GM18508 (cell line): ENCODE results near the gene LRRN2.
"Not testable (repeated sequence)": the region's sequence is repeated elsewhere in the genome, so short reads cannot be mapped to it uniquely, and the experiment has no call there.

ENCODE experiments used
- ATAC-seq: cut with Tn5 transposase; IDR thresholded peaks from one replicate; pipeline ENCODE4 v1.9.1; 2021; ENCODE audit warnings: moderate number of reproducible peaks; ENCODE audit not compliant: insufficient read depth, unreplicated experiment

The LRRN2 gene

DNA sequence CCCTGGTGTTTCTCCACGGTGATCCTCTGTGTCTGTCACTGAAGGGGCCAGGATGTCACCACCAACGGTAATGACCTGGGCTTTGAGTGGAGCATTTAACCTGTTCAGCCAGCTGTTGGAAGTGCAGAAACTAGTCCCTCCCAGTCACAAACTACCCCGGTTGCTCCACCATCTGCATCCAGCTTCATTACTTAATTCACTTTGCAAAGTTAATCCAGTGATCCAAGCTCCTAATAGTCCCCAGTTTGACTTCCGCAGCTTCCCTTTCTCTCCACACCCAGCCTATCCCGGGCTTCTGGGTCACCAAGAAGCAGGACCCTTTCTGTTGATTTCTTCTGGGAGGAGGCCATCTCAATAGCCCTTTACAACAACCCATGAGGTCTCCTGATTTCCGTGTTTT lies 105.9 kb downstream of the LRRN2 start:
- ATAC-seq = no peak

DNA sequence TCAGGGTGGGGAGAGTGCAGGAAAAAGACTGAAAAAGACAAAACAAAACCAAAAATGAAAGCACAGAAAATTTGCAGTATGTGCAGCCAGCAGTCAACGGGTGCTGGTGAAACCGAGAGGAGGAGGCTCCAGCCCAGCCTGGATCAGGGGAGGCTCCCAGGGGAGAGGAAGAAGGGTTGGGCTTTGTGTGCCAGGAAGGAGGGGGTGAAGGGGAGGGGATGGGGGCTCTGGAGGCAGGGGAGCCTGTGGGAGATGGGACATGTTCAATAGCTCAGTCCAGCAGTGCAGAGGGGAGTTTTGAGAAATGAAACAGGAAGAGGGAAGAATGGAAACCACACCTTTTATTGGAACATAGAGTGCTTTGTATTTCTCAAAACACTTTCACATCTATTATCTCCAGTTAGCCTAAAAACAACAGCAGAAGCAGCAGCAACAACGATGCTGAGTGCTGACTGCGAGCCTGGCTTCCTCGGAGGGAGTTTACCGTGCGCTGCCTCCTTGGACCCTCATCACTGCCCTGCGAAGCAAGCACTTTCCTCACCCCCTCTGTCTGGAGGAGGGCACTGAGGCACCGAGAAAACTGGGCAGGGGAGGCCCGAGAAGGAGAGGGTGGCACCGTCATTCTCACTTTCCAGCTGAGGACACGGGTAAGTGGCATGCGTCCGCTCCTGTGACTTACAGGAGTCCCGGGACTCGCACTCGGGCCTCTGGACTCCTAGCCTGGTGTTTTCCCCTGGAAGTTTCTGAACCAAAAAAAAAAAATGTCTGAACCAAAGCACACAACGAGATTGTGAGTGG lies 106.5 kb downstream of the LRRN2 start:
- ATAC-seq = no peak

DNA sequence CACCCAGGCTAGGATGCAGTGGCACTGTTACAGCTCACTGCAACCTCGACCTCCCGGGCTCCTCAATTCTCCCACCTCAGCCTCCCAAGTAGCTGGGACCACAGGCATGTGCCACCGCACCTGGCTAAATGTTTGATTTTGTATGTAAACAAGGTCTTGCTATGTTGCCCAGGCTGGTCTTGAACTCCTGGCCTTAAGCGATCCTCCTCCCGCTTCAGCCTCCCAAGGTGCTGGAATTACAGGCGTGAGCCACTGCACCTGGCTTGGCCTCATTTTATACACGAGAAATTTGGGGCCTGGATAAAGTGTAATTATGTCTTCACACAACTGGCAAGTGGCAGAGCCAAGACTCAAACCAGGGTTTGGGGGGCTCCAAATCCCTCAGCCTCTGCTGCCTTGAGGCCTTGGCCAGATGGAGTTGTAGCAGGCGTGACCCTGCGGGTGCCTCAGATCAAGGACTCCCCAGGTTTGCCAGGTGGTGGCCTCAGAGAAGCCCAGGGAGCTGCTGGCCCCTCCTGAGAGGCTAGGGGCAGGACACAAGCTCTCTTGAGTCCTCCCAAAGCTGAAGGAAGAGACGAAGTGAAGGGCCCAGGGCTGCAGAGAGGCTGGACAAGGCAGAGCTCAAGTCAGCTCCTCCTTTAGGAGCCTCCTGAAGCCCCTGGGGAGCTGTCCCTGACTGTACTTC lies 107.6 kb downstream of the LRRN2 start:
- no peak for ATAC-seq

DNA sequence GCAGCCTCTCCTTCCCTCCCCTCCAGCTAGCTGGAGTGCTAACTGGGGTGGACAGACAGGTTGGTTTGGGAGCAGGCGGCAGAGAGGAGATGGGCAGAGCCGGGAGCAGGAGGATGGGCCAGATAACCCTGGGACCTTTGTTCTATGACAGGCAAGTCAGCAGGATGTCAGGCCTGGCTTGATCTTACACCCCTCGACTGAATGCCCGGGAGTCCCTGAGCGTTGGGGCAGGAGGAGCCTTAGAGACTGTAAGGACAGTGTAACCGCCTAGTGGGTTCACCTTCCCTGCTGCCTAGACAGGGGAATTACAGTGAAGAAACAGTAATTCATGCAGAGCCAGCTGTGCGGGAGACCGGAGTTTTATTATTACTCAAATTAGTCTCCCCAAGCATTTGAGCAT lies 109.1 kb downstream of the LRRN2 start:
- ATAC-seq = no peak

DNA sequence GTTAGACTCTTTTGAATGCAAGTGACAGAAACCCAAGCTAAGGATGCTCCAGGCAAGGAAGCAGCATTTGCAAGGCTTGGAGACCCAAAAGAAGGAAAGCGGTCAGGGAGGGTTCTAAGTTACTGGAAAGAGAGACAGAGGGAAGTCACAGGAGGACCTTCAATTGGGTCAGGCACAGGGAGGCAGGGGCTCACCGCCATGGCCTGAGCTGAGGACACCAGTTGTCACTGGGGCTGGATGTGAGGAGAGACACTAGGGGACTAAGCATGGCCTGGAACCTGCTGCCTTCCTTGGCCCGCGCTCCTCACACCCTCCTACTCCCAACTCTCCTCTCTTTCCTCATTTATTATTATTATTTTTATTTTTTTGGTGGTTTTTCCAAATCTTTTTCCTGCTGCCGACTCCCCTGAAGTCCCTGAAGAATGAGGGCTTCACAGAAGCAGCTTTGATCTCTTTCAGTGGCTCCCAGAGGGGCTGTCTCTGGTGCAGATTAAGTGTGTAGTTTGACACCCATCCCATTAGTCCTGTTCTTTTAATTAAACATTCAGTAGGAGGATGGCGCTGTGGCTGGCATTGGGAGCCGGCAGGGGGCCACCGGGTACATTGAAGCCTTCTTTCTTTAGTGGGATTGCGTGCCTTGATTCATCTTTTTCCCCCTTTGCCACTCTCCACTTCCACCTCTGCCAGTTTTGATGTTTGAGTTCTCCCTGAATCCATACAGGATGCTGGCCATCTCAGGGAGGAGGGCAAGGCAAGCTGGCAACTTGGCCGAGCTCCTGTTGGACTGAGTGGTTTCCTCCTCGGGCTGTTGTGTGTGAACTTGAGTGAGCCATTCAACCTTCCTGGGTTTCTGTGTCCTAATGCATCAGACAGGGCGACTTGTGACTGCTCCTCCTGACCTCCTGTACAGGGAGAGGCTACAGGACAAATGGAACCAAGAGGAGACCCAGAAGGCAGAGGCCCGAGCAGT lies 110.0 kb downstream of the LRRN2 start:
- ATAC-seq = no peak

DNA sequence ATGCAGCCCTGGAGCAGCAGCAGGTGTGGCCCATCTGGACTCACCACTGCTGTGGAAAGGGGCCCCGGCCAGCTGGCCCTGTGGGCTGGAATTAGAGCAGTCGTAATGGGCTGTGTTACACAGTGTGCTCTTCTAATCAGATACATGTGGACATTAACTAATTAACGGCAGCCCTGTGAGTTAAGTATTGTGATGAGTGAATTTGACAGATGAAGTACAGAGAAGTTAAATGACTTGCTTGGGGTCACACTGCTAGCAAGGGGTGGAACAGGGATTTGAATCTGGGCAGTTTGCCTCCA lies 110.7 kb downstream of the LRRN2 start:
- no peak for ATAC-seq

DNA sequence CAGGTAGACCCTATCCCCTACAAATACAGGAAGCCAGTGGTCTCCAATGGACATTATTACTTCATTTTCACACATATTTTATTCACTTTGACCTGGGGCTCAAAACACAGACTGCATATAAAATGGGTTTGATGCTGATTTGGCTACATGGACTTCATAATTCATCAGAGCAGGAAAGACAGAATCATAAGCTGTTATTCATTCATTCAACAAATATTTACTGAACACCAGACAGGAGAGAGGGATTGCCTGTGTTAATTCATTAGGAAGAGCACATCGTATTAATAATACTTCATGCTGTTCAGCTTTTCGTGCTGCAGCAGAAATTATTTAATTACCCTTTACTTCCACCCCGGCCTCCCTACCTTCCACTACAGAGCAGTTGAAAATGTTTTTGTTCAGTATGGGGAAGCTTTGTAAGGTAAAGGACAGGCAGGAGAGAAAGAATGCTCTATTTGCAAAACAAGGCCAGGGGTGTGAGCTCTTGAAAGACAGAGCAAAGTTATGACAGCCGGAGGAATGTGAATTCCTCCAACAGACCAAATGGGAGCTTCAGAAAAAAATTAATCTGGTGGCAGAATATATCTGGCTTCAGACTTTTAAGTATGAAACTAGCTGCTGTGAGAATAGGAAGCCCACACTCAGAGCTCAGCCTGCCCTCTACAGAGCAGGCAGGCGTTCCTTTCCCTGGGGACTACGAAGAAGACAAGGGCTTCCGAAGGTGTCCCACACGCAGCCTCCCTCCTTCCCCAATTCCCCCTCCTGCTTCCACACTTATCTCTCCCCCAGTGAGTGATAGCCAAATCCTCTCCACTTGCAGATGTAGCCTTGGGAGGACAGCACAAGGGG lies 111.3 kb downstream of the LRRN2 start:
- ATAC-seq = no peak

DNA sequence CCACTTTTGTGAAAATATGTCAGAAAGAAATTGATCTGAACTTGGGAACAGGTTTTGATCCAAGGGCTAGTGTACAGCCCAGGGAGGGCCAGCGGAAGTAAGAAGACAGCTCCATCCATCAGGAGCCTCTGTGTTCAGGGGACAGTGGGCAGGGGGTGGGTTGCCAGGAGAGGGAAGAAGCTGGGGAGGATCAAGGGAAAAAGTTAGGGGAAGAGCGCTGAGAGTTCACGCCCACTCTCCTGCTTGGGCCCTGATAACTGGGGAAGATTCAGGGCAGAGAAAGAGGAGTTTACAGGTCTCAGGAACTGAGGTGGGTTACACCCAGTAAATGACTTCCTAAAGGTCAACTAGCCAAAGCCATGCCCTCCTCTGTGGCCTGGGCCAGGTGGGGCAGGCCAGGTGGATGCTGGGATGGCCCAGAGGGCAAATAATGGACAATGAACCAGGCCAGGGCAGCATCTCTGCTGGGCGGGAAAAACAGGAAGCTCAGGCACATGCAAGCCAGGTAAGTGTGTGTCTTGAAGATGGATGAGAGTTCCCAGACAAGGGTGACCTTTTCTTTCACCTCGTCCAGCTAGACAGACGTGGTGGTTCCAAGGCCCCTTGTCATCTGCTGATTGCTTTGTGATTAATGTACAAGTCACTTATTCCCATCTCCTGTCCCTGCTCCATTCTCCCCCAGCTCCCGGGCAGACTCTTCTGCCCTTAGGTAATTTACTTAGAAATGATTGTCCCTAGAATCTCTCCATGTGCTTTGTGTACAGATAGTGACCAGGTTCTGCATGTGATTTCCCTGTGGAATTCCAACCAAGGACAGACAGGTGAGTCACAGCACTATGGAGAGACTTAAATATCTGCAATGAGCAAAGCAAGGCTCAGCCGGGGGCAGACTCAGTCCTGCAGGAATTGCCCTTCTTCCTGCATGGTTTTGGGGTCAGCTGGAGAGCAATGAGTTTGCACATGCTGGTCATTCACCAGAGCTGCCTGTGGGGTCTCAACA lies 112.3 kb downstream of the LRRN2 start:
- ATAC-seq = no peak

DNA sequence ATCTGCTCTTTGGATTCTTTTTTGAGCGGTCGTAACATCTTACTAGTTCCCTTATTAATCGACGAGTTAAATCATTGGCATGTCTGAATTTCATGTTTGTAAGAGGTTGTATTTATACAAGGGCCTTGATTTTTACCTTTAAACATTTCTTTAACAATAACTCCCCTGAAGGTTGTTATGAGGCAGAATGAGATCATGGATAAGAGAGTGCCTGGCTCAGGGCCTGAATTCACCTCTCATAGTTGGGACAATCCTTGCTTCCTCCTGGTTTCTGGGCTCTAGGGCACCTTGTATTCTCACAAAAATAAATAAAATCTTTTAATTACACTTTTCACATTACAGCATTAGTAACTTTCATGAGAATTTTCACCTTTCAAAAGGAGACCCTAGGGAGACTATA lies 113.9 kb downstream of the LRRN2 start:
- no peak for ATAC-seq

DNA sequence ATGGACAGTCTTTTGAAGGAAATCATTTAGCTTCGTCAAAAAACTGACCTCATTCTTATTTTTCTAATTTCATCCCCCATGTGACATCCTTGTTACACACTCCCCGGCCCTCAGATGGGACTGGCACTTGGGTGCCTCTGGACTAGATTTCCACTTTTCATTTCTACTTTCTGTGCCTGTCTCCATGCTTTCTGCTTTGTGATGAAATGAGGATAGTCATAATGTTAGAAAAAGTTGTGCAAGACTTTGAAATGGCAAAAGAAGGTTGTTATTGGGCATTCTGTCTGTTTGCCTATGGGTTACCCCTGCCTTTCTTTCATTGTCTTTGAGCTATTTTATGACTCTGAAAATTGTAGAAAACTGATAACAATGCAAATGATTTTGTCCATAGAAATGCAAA lies 114.4 kb downstream of the LRRN2 start:
- no peak for ATAC-seq

DNA sequence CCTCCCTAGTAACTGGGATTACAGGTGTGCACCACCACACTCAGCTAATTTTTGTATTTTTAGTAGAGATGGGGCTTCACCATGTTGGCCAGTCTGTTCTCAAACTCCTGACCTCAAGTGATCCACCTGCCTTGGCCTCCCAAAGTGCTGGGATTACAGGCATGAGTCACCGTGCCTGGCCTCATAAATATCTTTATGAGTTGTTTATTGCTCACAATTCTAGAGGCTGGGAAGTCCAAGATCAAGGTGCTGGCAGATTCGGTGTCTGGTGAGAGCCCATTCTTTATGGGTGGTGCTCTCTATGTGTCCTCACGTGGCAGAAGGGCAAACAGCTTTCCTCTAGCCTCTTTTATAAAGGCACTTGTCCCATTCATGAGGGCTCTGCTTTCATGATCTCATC lies 115.5 kb downstream of the LRRN2 start:
- not testable (repeated sequence) for ATAC-seq

DNA sequence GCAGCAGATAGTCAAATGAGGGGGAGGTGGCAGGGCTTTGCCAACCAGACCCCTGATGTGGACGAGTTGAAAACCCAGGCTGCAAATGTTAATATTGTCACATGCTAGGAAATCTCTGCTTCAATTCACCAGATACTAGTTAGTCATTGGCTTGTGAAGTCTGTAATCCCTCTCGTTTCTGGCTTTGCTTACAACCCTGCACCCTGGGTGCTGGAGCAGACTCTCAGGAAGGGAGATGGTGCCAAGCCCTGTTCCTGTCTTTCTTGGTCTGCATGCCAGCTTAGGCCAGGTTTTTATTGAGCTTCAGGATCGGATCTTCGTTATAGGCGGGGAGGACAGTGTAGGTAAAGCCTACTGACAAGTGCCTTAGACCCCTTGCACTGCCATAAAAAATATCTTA lies 116.1 kb downstream of the LRRN2 start:
- no peak for ATAC-seq

DNA sequence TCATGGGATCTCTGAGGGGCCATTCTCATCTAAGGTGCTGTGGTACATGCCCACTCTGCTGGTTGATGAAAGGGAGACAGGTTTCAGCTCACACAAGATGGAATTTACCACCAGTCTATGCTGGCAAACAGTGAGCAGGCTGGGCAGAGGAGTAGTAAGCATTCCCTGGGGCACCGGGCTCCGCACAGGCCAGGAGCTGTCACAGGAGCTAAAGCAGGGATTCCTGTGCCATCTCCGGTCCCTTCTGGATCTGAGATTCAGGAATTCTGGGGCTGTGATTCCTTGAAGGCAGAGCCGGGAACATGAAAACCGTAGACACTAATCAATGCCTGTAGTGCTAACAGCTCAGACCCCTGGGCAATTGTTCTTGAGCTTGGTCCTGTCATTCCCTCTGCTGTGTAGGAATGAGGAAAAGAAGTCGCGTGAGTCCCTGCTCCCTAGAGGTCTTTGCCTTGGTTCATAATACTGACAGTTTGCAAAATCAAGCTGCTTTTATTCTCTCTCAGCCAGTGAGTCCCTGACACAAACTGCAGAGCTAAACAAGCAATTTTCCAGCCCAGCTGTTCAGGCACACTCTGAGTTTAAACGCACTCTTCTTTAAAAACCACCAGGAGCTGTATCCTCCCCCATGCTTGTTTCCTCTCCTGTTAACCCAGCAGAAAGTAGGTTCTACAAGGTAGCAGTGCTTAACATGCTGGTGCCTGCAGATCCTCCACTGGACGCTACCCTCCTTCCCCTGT lies 116.8 kb downstream of the LRRN2 start:
- no peak for ATAC-seq
